Lung (tissue), 12 donors: ENCODE data around the gene FRMPD4. TPM values are rescaled to one million over a fixed set of nuclear protein-coding genes. Genes with fewer than 3 reads are reported as not detected.

Source experiments
- ATAC-seq: fragments of 200-7000 bp; cut with Tn5 transposase; one replicate; pipeline ENCODE4 v1.9.1; 2020; ENCODE audit warnings: moderate number of reproducible peaks; ENCODE audit not compliant: insufficient read depth, low FRiP score
- DNase-seq, 3 donors: peaks; one replicate each; pipeline ENCODE4 v3.0.0-alpha.2; 2013 to 2017
- H3K27ac ChIP-seq, 2 donors: one replicate each; pipeline ENCODE4 v1.5.1; 2013; ENCODE audit warnings: mild to moderate bottlenecking in 2 of 2, moderate library complexity in 2 of 2, control low read depth in 1 of 2, inconsistent platforms in 1 of 2, low read depth in 1 of 2, low read length in 1 of 2
- H3K27me3 ChIP-seq, 3 donors: one replicate each; pipeline ENCODE4 v1.5.1; 2013; ENCODE audit warnings: low read length in 2 of 3; ENCODE audit not compliant: control insufficient read depth in 3 of 3, insufficient read depth in 3 of 3
- H3K36me3 ChIP-seq, 4 donors: one replicate each; pipeline ENCODE4 v1.5.1; 2013; ENCODE audit warnings: low read length in 4 of 4, mild to moderate bottlenecking in 1 of 4, moderate library complexity in 1 of 4; ENCODE audit not compliant: control insufficient read depth in 4 of 4, insufficient read depth in 4 of 4
- H3K4me1 ChIP-seq, 5 donors: one replicate each; pipeline ENCODE4 v1.5.1; 2013; ENCODE audit warnings: low read length in 5 of 5, mild to moderate bottlenecking in 2 of 5, moderate library complexity in 1 of 5; ENCODE audit not compliant: control insufficient read depth in 5 of 5, insufficient read depth in 5 of 5
- H3K4me3 ChIP-seq: one replicate; pipeline ENCODE4 v1.5.1; 2013; ENCODE audit warnings: mild to moderate bottlenecking, control low read depth, moderate library complexity
- H3K9ac ChIP-seq, 2 donors: one replicate each; pipeline ENCODE4 v1.5.1; 2013; ENCODE audit warnings: low read length in 2 of 2, control low read depth in 1 of 2; ENCODE audit not compliant: insufficient read depth in 1 of 2
- H3K9me3 ChIP-seq, 4 donors: one replicate each; pipeline ENCODE4 v1.5.1; 2013; ENCODE audit warnings: low read length in 3 of 4, mild to moderate bottlenecking in 1 of 4, moderate library complexity in 1 of 4; ENCODE audit not compliant: control insufficient read depth in 4 of 4, insufficient read depth in 3 of 4
- WGBS, 2 donors: extraction: QIAGEN DNeasy Blood & Tissue Kit; methylation state at CpG; one replicate each; pipeline ENCODE4 v1.1.7; 2013; 5-methylcytosine and 5-hydroxymethylcytosine counted together
- polyA plus RNA-seq, 2 donors: library from polyadenylated mRNA; stranded (reverse); fragments of 200-250 nt; gene quantifications; one replicate each; pipeline ENCODE4 v1.2.1, GENCODE V29; 2013
- total RNA-seq, 2 donors: library from RNA; depleted of rRNA in 1 of 2; stranded (reverse); fragments of >200 nt in 1 of 2; gene quantifications; one replicate each; pipeline ENCODE4 v1.2.1, GENCODE V29; 2014 to 2021
- TF ChIP-seq, protein P1 (sequence below): IDR thresholded peaks from 2 replicates; pipeline ENCODE4 v1.5.1; 2012; ENCODE audit warnings: mild to moderate bottlenecking; ENCODE audit errors: control extremely low read depth, extremely low read depth
- donor health status: control.
- donor health status: control.
- donor health status: Bipolar disorder and iron deficiency.
- donor health status: healthy.
- donor health status: DM: yes; HTN: yes; CAD: no.

The FRMPD4 gene
- total and polyA plus RNA-seq, 4 donors: 0.01 to 0.43 (median 0.03) TPM

DNA sequence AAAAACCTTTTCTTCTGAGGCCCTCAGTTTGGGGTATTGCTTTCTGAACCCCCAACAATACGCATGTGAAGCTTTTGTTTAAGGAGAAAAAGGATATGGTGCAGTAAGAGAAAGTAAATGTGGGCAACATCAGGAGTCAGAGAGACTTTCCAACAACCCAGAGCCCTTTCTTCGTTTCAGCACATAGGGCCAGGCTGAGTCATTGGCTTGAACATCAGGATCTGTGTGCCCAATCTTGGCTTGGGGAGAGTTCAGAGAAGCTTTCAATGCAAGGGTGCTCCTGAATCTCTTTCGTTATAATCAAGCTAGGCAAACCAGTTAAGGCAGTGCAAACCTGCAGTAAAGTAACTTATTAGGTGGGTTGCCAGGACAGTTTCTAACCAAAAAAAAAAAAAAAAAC, 191.2 kb downstream of the FRMPD4 start:
- H3K4me3 ChIP-seq: no peak overlapping the region
- no peak overlapping the region for H3K27ac ChIP-seq
- H3K36me3 ChIP-seq: no peaks in the 10 kb centered on the region
- DNase-seq: no peak
- no peak for ATAC-seq
- no peaks in the 10 kb centered on the region for H3K4me1 ChIP-seq
- TF ChIP-seq, protein P1, sequence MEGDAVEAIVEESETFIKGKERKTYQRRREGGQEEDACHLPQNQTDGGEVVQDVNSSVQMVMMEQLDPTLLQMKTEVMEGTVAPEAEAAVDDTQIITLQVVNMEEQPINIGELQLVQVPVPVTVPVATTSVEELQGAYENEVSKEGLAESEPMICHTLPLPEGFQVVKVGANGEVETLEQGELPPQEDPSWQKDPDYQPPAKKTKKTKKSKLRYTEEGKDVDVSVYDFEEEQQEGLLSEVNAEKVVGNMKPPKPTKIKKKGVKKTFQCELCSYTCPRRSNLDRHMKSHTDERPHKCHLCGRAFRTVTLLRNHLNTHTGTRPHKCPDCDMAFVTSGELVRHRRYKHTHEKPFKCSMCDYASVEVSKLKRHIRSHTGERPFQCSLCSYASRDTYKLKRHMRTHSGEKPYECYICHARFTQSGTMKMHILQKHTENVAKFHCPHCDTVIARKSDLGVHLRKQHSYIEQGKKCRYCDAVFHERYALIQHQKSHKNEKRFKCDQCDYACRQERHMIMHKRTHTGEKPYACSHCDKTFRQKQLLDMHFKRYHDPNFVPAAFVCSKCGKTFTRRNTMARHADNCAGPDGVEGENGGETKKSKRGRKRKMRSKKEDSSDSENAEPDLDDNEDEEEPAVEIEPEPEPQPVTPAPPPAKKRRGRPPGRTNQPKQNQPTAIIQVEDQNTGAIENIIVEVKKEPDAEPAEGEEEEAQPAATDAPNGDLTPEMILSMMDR: no peak
- WGBS, 2 donors: 56 to 84% methylated on average over 3 of the region's 3 CpGs
- peaks cover 0 to 24% (median 5%) of the 10 kb centered on the region in 3 donors for H3K27me3 ChIP-seq
- no peak overlapping the region for H3K9ac ChIP-seq
- no peaks in the 10 kb centered on the region for H3K9me3 ChIP-seq

DNA sequence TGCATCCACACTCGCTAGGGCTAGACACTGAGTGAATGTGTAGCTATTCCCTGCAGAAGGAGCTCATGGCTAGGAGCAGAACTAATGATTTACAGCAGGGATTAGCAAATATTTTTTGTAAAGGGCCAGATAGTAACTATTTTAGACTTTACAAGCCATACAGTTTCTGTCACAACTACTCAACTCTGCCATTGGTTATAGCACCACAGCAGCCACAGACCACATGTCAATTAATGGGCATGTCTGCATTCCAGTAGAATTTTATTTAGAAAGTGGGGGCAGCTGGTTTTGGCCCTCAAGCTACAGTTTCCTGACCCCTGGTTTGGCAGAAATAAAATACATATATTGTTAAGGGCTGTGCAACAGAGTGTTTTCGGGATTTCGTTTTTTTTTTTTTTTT, 192.6 kb downstream of the FRMPD4 start:
- WGBS, 2 donors: 80 to 92% methylated on average over 3 of the region's 3 CpGs
- ATAC-seq (no peak), DNase-seq (no peak)
- Histone ChIP-seq H3K9ac (no peak overlapping the region), H3K27ac (no peak overlapping the region), H3K36me3 (no peaks in the 10 kb centered on the region), H3K4me1 (no peaks in the 10 kb centered on the region), H3K9me3 (no peaks in the 10 kb centered on the region), H3K4me3 (no peak overlapping the region), H3K27me3 (peaks cover 0 to 21% (median 5%) of the 10 kb centered on the region in 3 donors)
- TF ChIP-seq, protein P1: no peak

DNA sequence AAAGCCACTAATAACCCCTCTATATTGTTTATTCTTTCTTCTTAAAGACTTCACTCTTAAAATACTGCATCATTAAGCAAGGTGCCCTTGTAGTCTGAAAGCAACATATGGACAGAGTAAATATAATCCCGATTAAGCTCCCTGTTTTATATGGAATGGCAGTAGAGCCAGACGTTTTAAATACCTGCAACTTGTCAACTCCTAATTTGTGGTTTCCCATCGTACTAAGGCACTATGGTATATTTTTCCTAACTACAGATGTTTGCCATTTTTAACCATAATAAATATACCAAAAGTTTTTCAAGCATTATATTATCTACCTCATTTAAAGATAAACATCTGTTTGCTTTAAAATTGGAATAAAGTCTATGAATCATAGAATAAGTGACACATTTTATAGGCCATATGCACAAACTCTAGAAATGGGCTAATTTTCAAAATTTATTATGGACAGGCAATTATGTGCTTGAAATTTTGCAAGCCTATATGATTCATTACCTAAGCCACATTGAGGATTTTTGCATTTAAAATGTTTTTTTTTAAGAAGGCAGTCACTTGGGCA, 194.6 kb downstream of the FRMPD4 start:
- TF ChIP-seq, protein P1: no peak
- Histone ChIP-seq H3K27me3 (peaks cover 0 to 28% (median 5%) of the 10 kb centered on the region in 3 donors), H3K36me3 (no peaks in the 10 kb centered on the region), H3K27ac (no peak overlapping the region), H3K9ac (no peak overlapping the region), H3K4me3 (no peak overlapping the region), H3K9me3 (no peaks in the 10 kb centered on the region), H3K4me1 (no peaks in the 10 kb centered on the region)
- DNase-seq: no peak
- ATAC-seq: no peak
- 67 to 84% methylated on average over 3 of the region's 3 CpGs for WGBS, 2 donors

DNA sequence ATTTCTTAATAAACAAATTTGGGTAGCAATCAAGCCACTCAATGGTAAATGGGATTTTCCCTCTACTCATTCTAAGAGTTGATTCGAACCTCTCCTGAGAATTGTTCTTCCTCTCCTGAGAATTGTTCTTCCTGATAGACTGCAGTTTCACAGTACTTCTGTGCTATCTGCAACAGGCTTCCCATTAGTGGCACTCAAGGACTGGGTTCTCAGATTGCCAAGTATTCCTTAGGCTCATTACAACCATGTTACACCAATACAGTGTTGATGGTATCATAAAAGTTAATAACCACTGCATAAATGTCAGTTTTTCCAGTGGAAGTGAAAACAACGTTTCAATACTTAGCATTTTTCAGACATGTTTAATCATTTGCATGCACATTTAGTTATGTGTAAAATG, 201.6 kb downstream of the FRMPD4 start:
- Histone ChIP-seq H3K9ac (no peak overlapping the region), H3K4me1 (no peaks in the 10 kb centered on the region), H3K9me3 (no peaks in the 10 kb centered on the region), H3K27ac (no peak overlapping the region), H3K27me3 (peaks cover 3 to 48% (median 25%) of the 10 kb centered on the region in 3 donors), H3K4me3 (no peak overlapping the region), H3K36me3 (no peaks in the 10 kb centered on the region)
- 69 to 80% methylated on average over 2 of the region's 2 CpGs for WGBS, 2 donors
- TF ChIP-seq, protein P1: no peak
- DNase-seq (no peak), ATAC-seq (no peak)
